Inflammatory macrophage (primary cell): ENCODE results near the gene FAM209B.
"Not testable (repeated sequence)": the region's sequence is repeated elsewhere in the genome, so short reads cannot be mapped to it uniquely, and the experiment has no call there.

Experiments used
- DNase-seq, 2 donors: peaks; one replicate each; pipeline ENCODE4 v3.0.0-alpha.2; 2020 to 2022

Gene FAM209B

DNA sequence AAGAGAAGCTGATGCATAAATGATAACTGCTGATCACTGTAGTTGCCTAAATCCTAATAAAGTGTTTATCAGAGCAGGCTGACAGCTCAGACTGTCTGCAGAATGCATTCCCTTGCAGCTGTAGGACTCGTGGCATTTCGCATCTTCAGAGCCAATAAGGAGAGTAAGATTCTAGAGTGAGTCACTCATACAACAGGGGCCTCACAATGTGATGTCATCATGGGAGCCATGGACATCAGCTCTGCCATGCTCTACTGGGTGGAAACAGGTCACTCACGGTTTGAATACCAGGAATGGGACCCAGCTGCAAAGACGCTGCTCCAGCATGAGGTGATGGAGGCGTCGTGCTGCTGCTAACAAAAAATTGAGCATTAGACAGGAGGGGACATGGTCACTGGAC is 7.4 kb downstream of the FAM209B start:
- no peak for DNase-seq

GRCh38 chr20:56542489-56543030 is 9.5 kb downstream of the FAM209B start:
- no peak for DNase-seq

DNA sequence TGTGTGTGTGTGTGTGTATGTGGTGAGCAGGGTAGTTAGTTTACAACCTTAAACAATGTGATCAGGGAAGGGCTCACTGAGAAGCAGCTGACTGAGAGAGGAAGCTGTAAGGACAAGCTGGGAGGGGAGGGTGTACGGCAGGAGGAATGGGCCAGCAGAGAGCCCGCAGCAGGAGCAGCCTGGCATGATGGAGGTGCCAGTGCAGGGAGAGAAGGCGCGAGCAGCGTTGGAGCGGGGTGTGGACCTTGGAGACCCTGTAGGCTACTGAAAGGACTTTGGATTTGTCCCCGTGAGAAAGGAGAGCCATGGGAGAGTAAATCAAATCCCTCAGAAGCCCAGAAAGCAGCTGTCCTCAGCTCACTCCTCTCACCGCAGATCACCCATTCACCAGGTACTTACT is 18.5 kb downstream of the FAM209B start:
- DNase-seq = no peak

GRCh38 chr20:56552911-56553629 is 20.0 kb downstream of the FAM209B start:
- DNase-seq = peak; percentile 3 to 25

DNA sequence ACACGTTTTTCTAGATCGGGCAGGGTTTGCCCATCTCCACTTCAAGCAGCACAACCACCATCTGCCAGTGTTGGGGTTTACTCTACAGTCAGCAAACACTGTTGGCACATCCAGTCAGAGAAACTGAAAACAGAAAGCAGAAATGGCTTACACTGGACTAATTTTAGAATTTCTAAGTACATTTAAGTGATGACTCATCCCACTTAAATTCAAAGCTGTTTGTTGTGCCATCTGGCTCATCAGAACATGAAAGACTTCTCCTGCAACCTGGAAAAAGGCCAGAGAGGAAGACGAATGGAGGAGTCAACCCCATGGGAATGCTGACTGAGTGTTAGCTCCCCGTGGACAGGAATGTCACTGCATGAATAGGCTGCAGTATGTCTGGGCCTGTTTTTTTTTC is 21.8 kb downstream of the FAM209B start:
- DNase-seq = peak; percentile 83 to 89

- DNase-seq = no peak
Measured at GRCh38 chr20:56558968-56559367, 25.9 kb downstream of the FAM209B start.

GRCh38 chr20:56564526-56564925 is 31.5 kb downstream of the FAM209B start:
- DNase-seq = not testable (repeated sequence)

DNA sequence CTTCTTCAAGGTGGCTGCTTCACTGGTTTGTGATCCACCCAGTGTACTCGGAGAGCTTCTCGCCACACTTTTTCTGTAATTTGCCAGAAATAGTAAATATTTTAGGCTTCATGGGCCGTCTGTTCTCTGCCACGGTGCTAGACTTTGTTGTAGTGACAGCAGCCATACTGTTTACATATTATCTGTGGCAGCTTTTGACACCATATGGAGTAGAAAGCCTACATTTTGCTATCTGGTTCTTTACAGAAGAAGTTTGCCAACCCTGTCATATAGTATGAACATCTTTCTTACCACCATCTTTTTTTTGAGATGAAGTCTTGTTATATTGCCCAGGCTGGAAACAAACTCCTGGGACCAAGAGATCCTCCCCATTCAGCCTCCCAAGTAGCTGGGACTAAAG is 32.5 kb downstream of the FAM209B start:
- no peak for DNase-seq

DNA sequence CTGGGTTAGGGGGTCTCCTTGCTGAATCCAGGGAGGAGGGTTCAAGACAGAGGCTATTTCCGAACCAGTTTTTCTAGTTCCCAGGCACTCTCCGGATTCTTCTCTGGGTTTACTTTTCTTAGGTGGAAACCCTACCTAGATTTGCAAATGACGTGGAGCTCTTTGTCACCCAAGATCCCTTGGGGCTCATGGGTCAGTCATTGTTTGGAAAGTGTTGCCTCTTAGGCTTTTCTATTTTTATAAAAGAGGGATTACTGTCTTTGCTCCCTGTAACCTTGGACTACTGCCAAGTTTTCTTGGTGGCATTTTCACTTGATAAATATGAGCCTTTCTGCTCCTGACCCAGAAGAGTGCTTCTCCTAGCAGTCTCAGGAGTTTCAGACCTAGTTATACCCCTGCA is 33.6 kb downstream of the FAM209B start:
- DNase-seq = no peak

GRCh38 chr20:56570832-56571231 is 37.8 kb downstream of the FAM209B start:
- DNase-seq = no peak

DNA sequence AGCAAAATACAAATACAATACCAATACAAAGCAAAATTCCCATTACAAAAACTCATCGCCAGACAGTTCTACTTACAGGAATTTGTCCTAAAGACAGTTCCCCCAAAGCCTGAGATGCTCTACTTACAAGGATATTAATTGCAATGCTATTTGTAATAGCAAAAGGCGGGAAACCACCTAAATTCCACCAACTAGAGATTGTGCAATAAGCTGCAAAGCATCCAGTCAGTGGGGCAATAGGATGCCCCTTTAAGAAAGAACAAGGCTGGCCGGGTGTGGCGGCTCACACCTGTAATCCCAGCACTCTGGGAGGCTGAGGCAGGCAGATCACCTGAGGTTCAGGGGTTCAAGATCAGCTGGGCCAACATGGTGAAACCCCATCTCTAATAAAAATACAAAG is 39.1 kb downstream of the FAM209B start:
- no peak for DNase-seq

DNA sequence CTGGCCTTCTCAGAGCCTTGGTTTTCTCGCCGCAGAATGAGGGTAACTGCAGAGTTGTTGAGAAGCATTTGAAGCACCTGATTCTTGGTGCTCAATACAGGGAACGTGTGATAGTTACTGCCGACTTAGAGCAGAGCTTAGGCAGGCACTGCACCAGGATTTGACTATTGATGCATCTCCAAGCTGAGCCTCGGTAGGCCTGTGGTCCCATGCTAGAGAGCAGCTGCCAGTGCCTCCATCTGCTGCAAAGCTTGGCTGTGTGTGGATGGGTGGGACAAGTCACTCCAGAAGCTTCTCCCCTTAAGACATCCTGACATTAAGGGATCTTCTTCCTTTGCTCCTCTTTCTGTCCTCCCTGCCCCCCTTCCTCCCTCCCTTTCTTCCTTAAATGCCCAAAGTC is 40.9 kb downstream of the FAM209B start:
- DNase-seq = no peak

GRCh38 chr20:56574531-56575142 is 41.6 kb downstream of the FAM209B start:
- DNase-seq = no peak

- DNase-seq = no peak
Measured at GRCh38 chr20:56575157-56575556, 42.1 kb downstream of the FAM209B start.

DNA sequence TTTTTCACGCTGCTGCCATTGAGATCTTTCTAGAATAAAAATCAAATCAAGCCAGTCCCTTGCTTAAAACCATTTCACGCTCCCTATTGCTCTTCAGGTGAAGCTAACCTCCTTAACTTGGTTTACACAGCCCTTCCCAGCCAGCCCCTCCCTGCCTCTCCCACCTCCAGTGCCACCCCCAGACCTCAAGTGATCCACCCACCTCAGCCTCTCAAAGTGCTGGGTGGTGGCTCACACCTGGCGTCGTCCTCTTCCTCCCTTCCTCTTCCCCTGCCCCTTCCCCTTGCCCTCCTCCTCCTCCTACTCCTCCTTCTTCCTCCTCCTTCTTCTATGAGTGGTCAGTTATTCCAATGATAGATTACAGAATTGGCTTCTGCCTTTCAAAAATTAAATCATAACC is 42.9 kb downstream of the FAM209B start:
- DNase-seq = no peak

- no peak for DNase-seq
Measured at GRCh38 chr20:56579301-56579710, 46.3 kb downstream of the FAM209B start.

DNA sequence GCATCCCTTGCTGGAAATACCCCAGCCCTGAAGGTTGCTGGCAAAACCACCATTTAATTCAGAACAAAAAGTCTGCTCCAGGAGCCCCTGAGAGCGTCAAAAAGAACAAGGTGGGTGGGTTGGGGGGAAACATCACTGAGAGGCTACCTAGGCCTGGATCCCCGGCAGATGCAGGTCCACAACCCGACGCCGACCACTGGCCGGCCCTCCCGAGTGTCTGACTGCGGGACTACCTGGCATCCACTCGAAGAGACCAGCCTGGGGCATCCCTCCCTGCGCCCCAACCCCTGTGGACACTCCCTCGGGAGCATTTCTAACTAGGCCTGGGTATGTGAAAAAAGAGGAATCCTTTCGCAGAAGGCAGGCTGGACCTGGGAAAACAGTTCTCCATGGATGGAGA is 47.2 kb downstream of the FAM209B start:
- no peak for DNase-seq

DNA sequence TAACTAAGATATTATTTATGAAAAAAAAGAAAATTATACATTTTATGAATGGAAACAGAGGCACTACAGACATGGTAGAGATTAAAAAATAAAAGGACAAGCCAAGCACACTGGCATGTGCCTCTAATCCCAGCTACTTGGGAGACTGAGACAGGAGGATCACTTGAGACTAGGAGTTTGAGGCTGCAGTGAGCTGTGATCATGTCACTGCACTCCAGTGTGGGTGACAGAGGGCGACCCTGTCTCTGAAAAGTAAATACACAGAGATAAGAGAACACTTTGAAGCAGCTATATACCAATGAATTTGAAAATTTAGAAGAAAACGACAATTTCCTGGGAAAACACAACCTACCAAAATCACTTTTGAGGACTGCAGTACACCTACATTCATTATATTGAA is 48.7 kb downstream of the FAM209B start:
- DNase-seq = no peak

DNA sequence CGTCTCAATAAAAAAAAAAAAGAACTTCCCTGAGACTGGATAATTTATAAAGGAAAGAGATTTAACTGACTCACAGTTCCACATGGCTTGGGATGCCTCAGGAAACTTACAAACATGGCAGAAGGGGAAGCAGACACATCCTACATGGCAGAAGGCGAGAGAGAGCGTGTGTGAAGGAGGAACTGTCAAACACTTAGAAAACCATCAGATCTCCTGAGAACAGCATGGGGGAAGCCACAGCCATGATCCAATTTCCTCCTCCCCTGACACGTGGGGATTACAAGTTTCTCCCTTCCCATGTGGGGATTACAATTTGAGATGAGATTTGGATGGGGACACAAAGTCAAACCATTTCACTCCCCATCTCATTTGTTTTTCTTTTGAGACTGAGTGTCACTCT is 49.5 kb downstream of the FAM209B start:
- peak; percentile 67 to 88 for DNase-seq

- DNase-seq = no peak
Measured at GRCh38 chr20:56584916-56585315, 51.9 kb downstream of the FAM209B start.
